BJ (cell line): ENCODE results near the gene NFKBIB. TPM values are rescaled to one million over a fixed set of nuclear protein-coding genes. Genes with fewer than 3 reads are reported as not detected.

Experiments
- CTCF ChIA-PET: fragments of 350-600 bp; formaldehyde crosslinking; extraction: SDS; loops from one replicate; lab custom pipeline; 2021; ENCODE audit warnings: antibody characterized with exemption, inconsistent platforms; lab: Yijun Ruan, JAX
- POLR2A ChIA-PET: fragments of 300-600 bp; sonication (Branson Sonifier 250); formaldehyde crosslinking; extraction: SDS; loops from one replicate; lab custom pipeline; 2021; ENCODE audit warnings: antibody characterized with exemption; lab: Charles Lee
- DNase-seq: peaks from one replicate; pipeline ENCODE4 v3.0.0-alpha.2; 2011; ENCODE audit warnings: low read depth
- H3K27me3 ChIP-seq: 2 replicates; pipeline ENCODE4 v1.6.0; 2011; ENCODE audit warnings: low read length; ENCODE audit not compliant: control insufficient read depth, insufficient read depth
- H3K36me3 ChIP-seq: 2 replicates; pipeline ENCODE4 v1.5.1; 2011; ENCODE audit warnings: low read length; ENCODE audit not compliant: control insufficient read depth, insufficient read depth
- H3K4me3 ChIP-seq: 2 replicates; pipeline ENCODE4 v1.5.1; 2011; ENCODE audit warnings: low read depth, mild to moderate bottlenecking, control low read depth, low read length
- CTCF ChIP-seq: IDR thresholded peaks from 2 replicates; pipeline ENCODE4 v1.5.1; 2011; ENCODE audit warnings: low read depth, mild to moderate bottlenecking, control low read depth, inconsistent platforms, low read length, moderate library complexity; ENCODE audit not compliant: insufficient read depth
- polyA plus RNA-seq: library from polyadenylated mRNA; depleted of rRNA; stranded (reverse); fragments of >200 nt; gene quantifications from 2 replicates; pipeline ENCODE4 v1.2.3, GENCODE V29; 2011

The NFKBIB gene
- polyA plus RNA-seq, 1 experiment, result 20.6 TPM

GRCh38 chr19:38941979-38942378, 42.2 kb downstream of the NFKBIB start:
- CTCF ChIA-PET, result interaction anchor here (1.0 kb wide), 1 partner anchor 11 kb away, joined by 4 read pairs; the partner anchor contains the start of genes MRPS12 and SARS2
- TF ChIP-seq CTCF, result no peak
- POLR2A ChIA-PET, result no interaction called here
- H3K4me3 ChIP-seq, result no peak overlapping the region
- no peak for DNase-seq
- no peaks in the 10 kb centered on the region for H3K27me3 ChIP-seq
- peaks cover 5% of the 10 kb centered on the region for H3K36me3 ChIP-seq

- POLR2A ChIA-PET, result no interaction called here
- no peaks in the 10 kb centered on the region for H3K27me3 ChIP-seq
- no peak overlapping the region for H3K4me3 ChIP-seq
- H3K36me3 ChIP-seq, result peaks cover 5% of the 10 kb centered on the region
- no peak for TF ChIP-seq CTCF
- CTCF ChIA-PET, result interaction anchor here (1.0 kb wide), 1 partner anchor 12 kb away, joined by 4 read pairs; the partner anchor contains the start of genes MRPS12 and SARS2
- DNase-seq, result no peak
Observed at GRCh38 chr19:38942471-38943181, 42.9 kb downstream of the NFKBIB start.

- H3K27me3 ChIP-seq, result no peaks in the 10 kb centered on the region
- ChIA-PET CTCF (interaction anchor here (0.8 to 1.2 kb wide), 2 partner anchors 11 to 12 kb away, joined by 3 to 8 read pairs; no protein-coding TSS in a partner anchor), POLR2A (no interaction called here)
- TF ChIP-seq CTCF, result no peak
- no peak for DNase-seq
- peaks cover 5% of the 10 kb centered on the region for H3K36me3 ChIP-seq
- no peak overlapping the region for H3K4me3 ChIP-seq
Observed at GRCh38 chr19:38944981-38945506, 45.3 kb downstream of the NFKBIB start.

GRCh38 chr19:38945562-38946228, 45.9 kb downstream of the NFKBIB start:
- Histone ChIP-seq H3K36me3 (peaks cover 5% of the 10 kb centered on the region), H3K4me3 (no peak overlapping the region), H3K27me3 (no peaks in the 10 kb centered on the region)
- DNase-seq, result no peak
- no peak for TF ChIP-seq CTCF
- ChIA-PET CTCF (interaction anchor here (2.3 kb wide), 1 partner anchor 16 kb away, joined by 7 read pairs; no protein-coding TSS in a partner anchor), POLR2A (no interaction called here)
